Stimulated activated effector memory CD8-positive, alpha-beta T cell treated with anti-CD3 and anti-CD28 coated beads, Interleukin-12 subunit alpha, Interleukin-12 subunit beta, amount 100 ng/mL, for 72 hours (primary cell): Measurements from ENCODE around the gene SLC38A11.
"Not testable (repeated sequence)": the region's sequence is repeated elsewhere in the genome, so short reads cannot be mapped to it uniquely, and the experiment has no call there.

Experiments
- ATAC-seq: fragments of 150-1000 bp; cut with Tn5 transposase; 2 replicates; pipeline ENCODE4 v1.10.0; 2021
- DNase-seq, 2 donors: peaks; one replicate each; pipeline ENCODE4 v3.0.0; 2021 to 2022; ENCODE audit warnings: low spot score in 2 of 2
- H3K27ac Mint-ChIP-seq: one replicate; pipeline ENCODE4 v1.8.0; 2022; ENCODE audit warnings: mild to moderate bottlenecking, mixed read lengths
- H3K36me3 Mint-ChIP-seq: one replicate; pipeline ENCODE4 v1.8.0; 2022; ENCODE audit warnings: mild to moderate bottlenecking, mixed read lengths
- H3K4me1 Mint-ChIP-seq: one replicate; pipeline ENCODE4 v1.8.0; 2022; ENCODE audit warnings: mixed read lengths
- H3K4me3 Mint-ChIP-seq: one replicate; pipeline ENCODE4 v1.8.0; 2022; ENCODE audit warnings: mild to moderate bottlenecking, mixed read lengths
- H3K9me3 Mint-ChIP-seq: one replicate; pipeline ENCODE4 v1.8.0; 2022; ENCODE audit warnings: mixed read lengths

Gene SLC38A11

DNA sequence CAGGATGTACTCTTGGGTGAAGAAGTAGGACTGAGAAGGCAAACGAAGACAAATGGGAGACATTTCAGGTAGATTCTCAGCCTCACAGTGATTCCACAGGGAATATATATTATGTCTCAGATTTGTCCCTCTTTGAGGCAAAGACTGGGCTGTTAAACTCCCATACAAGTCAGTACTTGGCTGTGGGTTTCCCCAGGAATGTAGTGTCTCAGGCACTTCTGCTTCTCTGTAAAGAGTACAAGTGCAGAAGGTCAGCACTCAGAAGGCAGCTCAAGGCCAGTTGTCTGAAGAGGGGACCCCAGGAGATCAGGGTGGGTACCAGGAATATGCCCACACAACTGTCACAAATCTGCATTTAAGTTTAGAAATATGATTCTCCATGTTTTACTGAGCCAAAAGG, 73.8 kb downstream of the SLC38A11 start:
- Mint-ChIP-seq H3K27ac (no peak overlapping the region), H3K4me3 (no peak overlapping the region), H3K36me3 (no peaks in the 10 kb centered on the region), H3K9me3 (no peaks in the 10 kb centered on the region), H3K4me1 (no peaks in the 10 kb centered on the region)
- ATAC-seq (no peak), DNase-seq (no peak)

- DNase-seq (no peak), ATAC-seq (no peak)
- no peak overlapping the region for H3K27ac Mint-ChIP-seq
- H3K9me3 Mint-ChIP-seq = no peaks in the 10 kb centered on the region
- H3K4me1 Mint-ChIP-seq = no peaks in the 10 kb centered on the region
- H3K36me3 Mint-ChIP-seq = no peaks in the 10 kb centered on the region
- H3K4me3 Mint-ChIP-seq = no peak overlapping the region
Measured at GRCh38 chr2:164879901-164880535, 75.3 kb downstream of the SLC38A11 start.

- ATAC-seq = no peak
- H3K4me3 Mint-ChIP-seq = no peak overlapping the region
- H3K4me1 Mint-ChIP-seq = no peaks in the 10 kb centered on the region
- H3K9me3 Mint-ChIP-seq = peaks cover 6% of the 10 kb centered on the region
- H3K27ac Mint-ChIP-seq = no peak overlapping the region
- no peaks in the 10 kb centered on the region for H3K36me3 Mint-ChIP-seq
- no peak for DNase-seq
Measured at GRCh38 chr2:164877927-164878326, 77.4 kb downstream of the SLC38A11 start.

DNA sequence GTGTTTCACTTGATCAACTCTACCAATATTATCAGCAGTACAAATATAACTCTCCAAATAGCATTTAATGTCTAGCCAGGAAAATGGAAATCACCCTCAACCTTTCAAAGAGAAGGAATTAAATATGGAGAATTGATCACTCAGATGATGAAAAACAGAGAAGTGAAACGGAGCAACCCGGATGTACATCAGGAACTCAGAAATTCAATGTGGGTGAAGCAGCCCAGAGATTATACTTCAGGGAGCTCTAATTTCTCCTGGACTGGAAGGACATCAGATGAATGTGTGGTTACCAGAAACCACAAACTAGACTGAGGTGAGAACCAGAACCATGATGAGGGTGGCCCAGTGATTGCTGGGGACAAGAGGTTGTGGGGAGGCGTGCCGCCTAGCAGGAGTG, 78.2 kb downstream of the SLC38A11 start:
- H3K4me1 Mint-ChIP-seq = no peaks in the 10 kb centered on the region
- no peak for ATAC-seq
- no peaks in the 10 kb centered on the region for H3K36me3 Mint-ChIP-seq
- no peak overlapping the region for H3K4me3 Mint-ChIP-seq
- peaks cover 6% of the 10 kb centered on the region for H3K9me3 Mint-ChIP-seq
- no peak for DNase-seq
- no peak overlapping the region for H3K27ac Mint-ChIP-seq

- Mint-ChIP-seq H3K27ac (no peak overlapping the region), H3K4me3 (no peak overlapping the region), H3K9me3 (peaks cover 6% of the 10 kb centered on the region), H3K36me3 (no peaks in the 10 kb centered on the region), H3K4me1 (no peaks in the 10 kb centered on the region)
- ATAC-seq (no peak), DNase-seq (no peak)
Measured at GRCh38 chr2:164875334-164876205, 79.8 kb downstream of the SLC38A11 start.

DNA sequence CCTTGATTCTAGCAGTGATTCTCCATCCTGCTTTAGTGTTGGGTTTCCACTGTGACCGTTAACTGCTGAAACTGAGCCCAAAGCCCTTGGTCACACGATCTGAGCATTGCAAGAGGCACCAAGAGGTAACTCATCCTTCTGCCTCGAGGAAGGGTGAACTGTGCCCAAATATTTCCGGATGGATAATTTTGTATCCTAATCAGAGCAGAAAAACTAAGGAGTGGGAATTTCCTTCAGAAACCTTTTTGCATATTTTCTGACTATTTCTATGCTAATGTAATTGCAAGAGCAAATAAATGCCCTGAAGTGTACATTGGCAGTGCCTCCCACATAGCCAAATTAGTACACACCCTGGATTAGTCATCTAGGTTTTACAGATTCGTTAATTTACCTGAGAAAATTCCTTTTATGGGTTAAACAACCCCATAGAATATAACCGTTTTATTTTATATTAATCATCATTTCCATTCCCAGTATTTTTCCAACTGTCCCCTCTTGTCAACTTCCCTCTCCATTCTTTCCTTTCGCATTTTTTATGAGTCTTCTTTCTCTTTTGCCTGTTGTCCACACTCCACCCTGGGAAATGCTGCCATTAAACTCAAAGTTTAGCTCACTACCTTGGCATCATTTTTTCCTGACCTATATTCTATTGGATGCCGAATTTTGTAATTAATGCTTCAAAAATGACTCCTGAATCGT, 82.0 kb downstream of the SLC38A11 start:
- Mint-ChIP-seq H3K36me3 (no peaks in the 10 kb centered on the region), H3K9me3 (peaks cover 9% of the 10 kb centered on the region), H3K4me1 (no peaks in the 10 kb centered on the region), H3K4me3 (no peak overlapping the region), H3K27ac (no peak overlapping the region)
- no peak for DNase-seq
- ATAC-seq = no peak

DNA sequence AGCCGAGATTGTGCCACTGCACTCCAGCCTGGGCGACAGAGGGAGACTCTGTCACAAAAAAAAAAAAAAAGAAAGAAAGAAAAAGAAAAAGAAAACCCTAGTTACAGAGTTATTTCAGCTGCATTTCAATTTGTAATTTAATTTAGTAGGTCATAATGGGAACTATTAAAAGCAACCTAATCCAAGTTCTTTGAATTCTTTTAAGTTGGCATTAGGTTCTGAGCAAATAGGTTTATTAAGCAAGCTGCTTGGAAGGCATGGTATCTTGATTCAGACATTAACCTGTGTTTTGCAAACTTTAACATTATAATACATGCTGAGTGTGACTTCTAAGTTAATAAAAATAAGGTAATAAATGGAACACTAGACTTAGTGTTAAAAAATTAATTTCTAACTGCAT, 83.9 kb downstream of the SLC38A11 start:
- ATAC-seq = no peak
- Mint-ChIP-seq H3K4me1 (no peaks in the 10 kb centered on the region), H3K27ac (no peak overlapping the region), H3K36me3 (no peaks in the 10 kb centered on the region), H3K9me3 (peaks cover 12% of the 10 kb centered on the region), H3K4me3 (no peak overlapping the region)
- DNase-seq = no peak

DNA sequence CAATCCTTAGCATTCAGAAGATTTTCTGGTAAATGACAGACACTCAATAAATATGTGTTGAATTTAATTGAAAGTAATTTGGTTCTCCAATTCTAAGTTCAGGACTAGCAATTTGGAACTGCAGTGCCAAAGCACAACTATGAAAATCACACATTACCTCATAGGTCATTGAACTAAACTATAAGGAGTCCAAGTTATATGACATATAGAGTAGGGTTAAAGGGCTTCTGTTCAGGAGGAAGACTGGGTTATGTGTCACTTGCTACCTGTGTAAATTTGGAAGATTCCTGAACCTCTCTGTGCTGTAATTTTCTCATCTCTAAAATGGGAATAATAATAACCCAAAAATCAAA, 85.9 kb downstream of the SLC38A11 start:
- H3K4me1 Mint-ChIP-seq = no peaks in the 10 kb centered on the region
- peaks cover 11% of the 10 kb centered on the region for H3K9me3 Mint-ChIP-seq
- no peaks in the 10 kb centered on the region for H3K36me3 Mint-ChIP-seq
- no peak overlapping the region for H3K27ac Mint-ChIP-seq
- no peak for DNase-seq
- no peak for ATAC-seq
- no peak overlapping the region for H3K4me3 Mint-ChIP-seq

DNA sequence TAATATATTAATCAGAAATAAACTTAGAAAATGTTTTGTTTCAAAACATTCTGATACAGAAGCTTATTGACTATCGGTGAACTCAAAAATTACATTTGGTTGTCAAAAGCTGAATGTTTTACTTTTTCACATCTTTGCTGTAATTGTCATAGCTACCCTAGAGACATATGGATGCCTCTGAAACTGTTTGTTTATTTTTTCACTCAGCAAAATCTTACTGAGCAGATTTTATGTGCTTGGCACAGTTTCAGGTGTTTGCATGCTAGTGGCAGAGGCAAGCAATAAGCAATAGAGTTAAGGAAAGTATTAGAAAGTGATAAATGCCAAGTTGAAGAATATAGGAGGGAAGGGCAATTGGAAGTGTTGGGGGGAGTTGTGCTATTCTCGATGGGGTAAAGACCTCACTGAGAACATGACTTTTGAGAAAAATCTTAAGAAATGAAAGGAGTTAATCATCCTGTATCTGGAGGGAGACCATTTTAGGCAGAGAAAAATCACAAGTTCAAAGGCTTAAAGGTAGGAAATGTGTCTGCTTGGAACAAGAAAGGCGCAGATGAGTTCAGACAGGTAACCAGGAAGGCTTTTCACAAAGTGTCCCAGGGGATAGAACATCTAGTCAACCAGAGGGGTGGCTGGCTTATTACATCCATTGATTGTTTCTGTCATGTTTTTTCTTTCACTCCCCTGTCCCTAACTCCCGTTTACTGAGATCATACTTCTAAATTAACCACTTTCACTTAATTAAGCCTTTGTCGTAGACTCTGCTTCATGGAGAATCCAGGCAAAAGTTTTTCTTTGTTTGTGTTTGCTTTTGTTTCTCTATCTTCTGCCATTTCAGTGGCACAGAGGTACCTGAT, 86.5 kb downstream of the SLC38A11 start:
- no peak overlapping the region for H3K4me3 Mint-ChIP-seq
- H3K27ac Mint-ChIP-seq = no peak overlapping the region
- H3K4me1 Mint-ChIP-seq = no peaks in the 10 kb centered on the region
- no peak for ATAC-seq
- H3K36me3 Mint-ChIP-seq = no peaks in the 10 kb centered on the region
- no peak for DNase-seq
- peaks cover 6% of the 10 kb centered on the region for H3K9me3 Mint-ChIP-seq

DNA sequence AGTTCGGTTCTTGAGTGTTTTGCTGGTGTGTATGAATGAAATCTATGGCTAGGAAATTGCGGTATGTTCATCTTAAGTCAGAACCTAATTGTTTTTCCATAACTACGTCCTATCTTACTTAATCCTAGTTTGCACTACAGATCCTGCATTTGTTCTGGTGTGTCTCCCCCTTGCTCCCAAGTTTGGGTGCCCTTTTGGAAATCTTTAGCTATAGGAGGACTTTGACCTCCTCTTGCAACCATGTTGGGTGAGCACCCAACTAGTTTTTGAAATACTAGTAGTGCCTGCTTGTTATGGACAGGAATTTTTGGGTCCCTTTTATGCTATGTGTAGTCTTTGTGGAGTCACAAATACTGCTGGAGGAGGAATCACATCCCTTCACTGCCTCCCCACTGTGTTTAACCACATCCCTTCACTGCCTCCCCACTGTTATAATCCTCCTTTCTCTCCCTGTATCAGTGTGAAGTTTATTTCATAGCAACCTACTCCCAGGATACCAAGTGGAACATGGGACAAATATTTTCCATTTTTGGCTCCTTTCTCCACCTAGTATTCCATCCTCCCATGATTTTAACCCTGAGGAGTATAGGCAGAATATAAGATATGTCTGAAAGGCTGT, 87.4 kb downstream of the SLC38A11 start:
- Mint-ChIP-seq H3K36me3 (no peaks in the 10 kb centered on the region), H3K4me3 (no peak overlapping the region), H3K27ac (no peak overlapping the region), H3K9me3 (peaks cover 6% of the 10 kb centered on the region), H3K4me1 (no peaks in the 10 kb centered on the region)
- DNase-seq (no peak), ATAC-seq (no peak)

DNA sequence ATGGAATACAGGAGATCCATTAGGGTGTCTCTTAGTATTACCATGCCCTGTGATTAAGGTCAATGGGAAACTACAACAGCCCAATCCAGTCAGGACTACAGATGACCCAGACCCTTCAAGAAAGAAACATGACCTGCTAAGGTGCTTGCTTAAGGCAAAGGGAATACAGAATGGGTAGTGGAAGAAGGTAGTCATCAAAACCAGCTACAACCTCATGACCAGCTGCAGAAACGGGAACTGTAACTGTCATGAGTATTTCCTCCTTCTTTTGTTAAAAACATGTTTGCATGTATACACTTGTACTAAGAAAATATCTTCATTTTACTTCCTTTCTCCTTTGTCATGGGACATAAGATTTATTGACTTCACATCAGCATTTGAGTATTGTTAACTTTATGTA, 88.9 kb downstream of the SLC38A11 start:
- H3K9me3 Mint-ChIP-seq, H3K36me3 Mint-ChIP-seq, H3K27ac Mint-ChIP-seq, H3K4me3 Mint-ChIP-seq, ATAC-seq, H3K4me1 Mint-ChIP-seq, DNase-seq: not testable (repeated sequence)

- DNase-seq = no peak
- H3K9me3 Mint-ChIP-seq = peaks cover 4% of the 10 kb centered on the region
- no peak overlapping the region for H3K4me3 Mint-ChIP-seq
- ATAC-seq = no peak
- no peaks in the 10 kb centered on the region for H3K36me3 Mint-ChIP-seq
- H3K4me1 Mint-ChIP-seq = no peaks in the 10 kb centered on the region
- no peak overlapping the region for H3K27ac Mint-ChIP-seq
Measured at GRCh38 chr2:164860694-164861042, 94.7 kb downstream of the SLC38A11 start.

DNA sequence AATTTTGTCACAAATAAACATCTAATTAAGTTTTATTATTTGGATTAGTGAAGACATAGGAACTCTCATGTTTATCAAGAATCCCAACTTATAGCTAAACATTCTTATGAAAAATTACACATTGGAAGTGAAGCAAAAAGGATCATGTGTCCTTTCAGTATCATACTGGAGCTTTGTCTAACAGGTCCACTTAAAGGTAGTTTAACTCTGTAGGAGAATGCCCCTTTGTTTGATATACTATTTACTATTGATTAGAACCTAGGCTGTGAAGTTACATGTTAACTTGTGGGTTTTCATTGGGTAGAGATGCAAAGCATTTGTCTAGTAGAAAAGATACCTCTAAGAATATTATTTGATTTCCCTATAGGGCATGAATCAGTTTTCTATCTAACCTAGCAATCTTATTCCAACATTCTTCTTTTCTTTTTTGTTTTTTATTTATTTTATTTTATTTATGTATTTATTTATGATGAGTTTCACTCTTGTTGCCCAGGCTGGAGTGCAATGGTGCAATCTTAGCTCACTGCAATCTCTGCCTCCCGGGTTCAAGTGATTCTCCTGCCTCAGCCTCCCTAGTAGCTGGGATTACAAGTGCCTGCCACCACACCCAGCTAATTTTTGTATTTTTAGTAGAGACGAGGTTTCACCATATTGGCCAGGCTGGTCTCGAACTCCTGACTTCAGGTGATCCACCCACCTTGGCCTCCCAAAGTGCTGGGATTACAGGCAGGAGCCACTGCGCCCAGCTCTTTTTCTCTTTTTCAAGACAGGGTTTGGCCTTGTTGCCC, 95.2 kb downstream of the SLC38A11 start:
- not testable (repeated sequence) for H3K27ac Mint-ChIP-seq, DNase-seq, ATAC-seq, H3K4me1 Mint-ChIP-seq, H3K4me3 Mint-ChIP-seq, H3K9me3 Mint-ChIP-seq, H3K36me3 Mint-ChIP-seq

- no peaks in the 10 kb centered on the region for H3K4me1 Mint-ChIP-seq
Measured at GRCh38 chr2:164859251-164859818, 96.0 kb downstream of the SLC38A11 start.

More at GRCh38 chr2:164859251-164859818, 96.0 kb downstream of the SLC38A11 start:
- H3K4me3 Mint-ChIP-seq = no peak overlapping the region
- DNase-seq (no peak), ATAC-seq (no peak)
- no peaks in the 10 kb centered on the region for H3K36me3 Mint-ChIP-seq
- H3K27ac Mint-ChIP-seq = no peak overlapping the region
- peaks cover 5% of the 10 kb centered on the region for H3K9me3 Mint-ChIP-seq
